ENCODE results near the gene LYST.

LYST gene

DNA sequence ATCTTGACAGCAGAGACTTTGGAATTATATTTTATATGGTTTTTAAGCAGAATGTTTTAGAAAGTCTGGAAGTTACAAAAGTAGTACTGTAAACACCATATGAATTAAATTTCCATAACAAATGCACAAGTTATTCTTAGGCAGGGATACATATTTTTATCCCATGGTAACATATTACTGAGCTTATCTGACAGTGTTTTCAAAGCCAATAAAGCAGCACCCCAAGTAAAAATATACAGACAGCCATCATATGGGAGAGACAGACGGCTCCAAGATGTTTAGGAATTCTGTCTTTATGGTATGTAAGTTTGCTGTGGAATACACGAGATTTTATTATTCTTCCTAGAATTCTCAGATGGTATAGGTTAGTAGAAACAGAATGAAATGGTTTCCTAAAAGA, 205.1 kb downstream of the LYST start:
- no peak for DNase-seq (ENCODE audit: low spot score)
- TF ChIP-seq, protein P1, sequence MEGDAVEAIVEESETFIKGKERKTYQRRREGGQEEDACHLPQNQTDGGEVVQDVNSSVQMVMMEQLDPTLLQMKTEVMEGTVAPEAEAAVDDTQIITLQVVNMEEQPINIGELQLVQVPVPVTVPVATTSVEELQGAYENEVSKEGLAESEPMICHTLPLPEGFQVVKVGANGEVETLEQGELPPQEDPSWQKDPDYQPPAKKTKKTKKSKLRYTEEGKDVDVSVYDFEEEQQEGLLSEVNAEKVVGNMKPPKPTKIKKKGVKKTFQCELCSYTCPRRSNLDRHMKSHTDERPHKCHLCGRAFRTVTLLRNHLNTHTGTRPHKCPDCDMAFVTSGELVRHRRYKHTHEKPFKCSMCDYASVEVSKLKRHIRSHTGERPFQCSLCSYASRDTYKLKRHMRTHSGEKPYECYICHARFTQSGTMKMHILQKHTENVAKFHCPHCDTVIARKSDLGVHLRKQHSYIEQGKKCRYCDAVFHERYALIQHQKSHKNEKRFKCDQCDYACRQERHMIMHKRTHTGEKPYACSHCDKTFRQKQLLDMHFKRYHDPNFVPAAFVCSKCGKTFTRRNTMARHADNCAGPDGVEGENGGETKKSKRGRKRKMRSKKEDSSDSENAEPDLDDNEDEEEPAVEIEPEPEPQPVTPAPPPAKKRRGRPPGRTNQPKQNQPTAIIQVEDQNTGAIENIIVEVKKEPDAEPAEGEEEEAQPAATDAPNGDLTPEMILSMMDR (IDR thresholded peaks at IDR 0.05; ENCODE audit: extremely low read depth, missing control alignments): no peak

DNA sequence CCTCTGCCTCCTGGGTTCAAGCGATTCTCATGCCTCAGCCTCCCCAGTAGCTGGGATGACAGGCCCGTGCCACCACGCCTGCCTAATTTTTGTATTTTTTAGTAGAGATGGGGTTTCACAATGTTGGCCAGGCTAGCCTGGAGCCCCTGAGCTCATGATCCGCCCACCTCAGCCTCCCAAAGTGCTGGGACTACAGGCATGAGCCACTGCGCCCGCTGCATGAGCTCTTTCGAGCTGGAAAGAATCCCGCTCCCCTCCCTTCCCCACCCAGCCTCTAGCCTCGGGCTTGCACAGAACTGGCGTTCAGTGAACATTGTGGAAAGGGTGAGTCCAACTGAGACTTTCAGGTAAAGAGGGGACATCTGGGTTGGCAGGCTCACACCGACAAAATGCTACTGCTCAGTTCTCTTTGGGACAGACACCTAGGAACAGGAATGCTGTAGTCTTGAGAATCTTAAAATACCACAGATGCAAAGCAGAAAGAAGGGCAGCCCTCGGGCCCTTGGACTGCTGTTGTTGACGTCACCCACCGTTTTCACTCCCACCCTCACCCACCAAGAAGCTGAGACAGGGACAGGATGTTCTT, 207.4 kb downstream of the LYST start:
- DNase-seq (ENCODE audit: low spot score): no peak
- TF ChIP-seq, protein P1 (IDR thresholded peaks at IDR 0.05; ENCODE audit: extremely low read depth, missing control alignments): no peak

DNA sequence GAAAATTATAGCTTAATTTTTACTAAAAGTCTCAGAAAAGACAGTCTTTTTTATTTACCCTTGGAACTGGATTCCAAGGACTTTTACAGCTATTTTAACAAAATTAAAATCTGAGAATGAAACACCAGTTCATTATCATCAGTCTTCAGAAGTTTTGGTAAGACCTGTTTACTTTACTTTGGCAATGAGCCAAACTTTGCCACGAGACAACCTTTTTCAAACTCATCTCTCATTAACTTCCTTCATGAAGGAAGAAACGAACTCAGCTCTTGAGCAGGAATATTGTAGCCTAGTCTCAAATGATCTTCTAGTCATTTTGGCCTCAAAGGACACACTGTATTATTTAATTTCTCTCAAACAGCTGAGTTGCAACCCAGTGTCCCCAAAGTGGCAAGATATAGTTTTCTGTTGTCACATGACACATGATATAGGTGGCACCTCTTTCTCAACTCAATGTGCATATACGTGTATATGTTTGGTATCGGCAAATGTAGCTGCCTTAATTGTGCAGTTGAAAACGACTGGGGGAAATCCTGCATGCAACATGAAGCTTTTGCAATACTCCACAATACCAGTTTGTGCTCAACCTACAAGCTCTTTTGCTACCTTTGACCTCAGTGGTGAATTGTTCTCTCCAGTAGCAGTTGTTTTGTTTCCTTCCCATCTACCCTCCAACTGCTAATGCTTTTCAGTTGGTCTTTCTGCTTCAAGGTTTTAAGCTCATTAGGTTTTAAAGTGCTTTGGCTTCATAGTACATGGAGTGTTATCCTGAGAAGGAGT, 208.8 kb downstream of the LYST start:
- TF ChIP-seq, protein P1 (IDR thresholded peaks at IDR 0.05; ENCODE audit: extremely low read depth, missing control alignments): no peak
- no peak for DNase-seq (ENCODE audit: low spot score)

DNA sequence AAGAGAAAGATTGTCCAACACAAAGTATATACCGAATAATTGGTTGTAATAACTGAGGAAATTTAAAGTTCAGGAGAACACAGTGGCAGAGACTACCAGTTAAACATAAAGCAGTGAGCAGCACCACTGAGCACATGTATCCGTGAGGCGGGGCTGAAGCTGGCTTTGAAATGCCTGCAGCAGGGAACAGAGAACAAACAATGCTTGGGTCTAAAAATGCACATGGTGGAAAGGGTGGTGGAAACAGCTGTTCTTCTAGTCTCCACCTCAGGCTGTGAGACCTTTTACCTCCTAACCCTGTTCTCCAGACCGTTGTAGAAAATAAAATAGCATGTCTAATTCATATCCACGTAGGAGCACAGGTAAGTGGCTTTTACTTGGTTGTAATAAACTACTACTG, 209.4 kb downstream of the LYST start:
- DNase-seq (ENCODE audit: low spot score): no peak
- TF ChIP-seq, protein P1 (IDR thresholded peaks at IDR 0.05; ENCODE audit: extremely low read depth, missing control alignments): no peak

DNA sequence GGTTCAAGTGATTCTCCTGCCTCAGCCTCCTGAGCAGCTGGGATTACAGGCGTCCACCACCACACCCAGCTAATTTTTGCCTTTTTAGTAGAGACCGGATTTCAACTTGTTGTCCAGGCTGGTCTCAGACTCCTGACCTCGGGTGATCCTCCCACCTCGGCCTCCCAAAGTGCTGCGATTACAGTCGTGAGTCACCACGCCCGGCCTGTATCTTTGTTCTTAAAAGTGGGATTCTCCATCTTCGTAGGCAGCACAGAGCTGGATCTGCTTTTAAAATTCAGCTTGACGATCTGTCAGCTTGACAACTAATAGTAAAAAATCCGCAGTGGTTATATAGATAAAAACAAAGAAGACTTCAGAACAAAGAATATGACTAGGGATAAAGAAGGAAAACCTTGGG, 214.3 kb downstream of the LYST start:
- TF ChIP-seq, protein P1 (IDR thresholded peaks at IDR 0.05; ENCODE audit: extremely low read depth, missing control alignments): no peak

DNA sequence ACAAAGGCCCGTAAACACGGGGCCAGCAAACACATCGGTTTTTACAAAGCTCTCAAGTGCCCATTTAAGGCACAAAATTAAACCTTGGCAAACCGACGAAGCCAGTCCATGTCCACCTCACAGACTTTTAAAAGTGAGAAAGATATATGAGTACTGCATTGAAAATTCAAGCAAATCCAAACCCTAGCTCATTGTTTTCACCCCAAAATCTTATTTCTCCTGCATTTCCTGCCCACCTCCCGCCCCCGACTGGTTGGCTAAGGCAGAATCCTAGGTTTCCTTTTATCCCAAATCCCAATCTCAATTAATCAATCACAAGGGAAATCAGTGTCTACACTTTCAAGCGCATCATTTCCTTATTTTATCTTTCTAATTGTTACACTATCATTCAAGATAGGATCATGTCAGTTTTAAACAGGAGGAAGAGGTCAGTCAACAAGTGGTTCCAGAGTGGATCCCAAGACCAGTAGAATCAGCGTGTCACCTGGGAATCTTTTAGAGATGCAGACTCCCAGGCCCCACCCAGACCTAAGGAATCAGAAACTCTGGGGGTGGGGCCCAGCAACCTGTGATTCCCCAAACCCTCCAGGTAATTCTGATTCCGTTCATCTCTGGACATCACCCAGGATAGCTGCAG, 215.4 kb downstream of the LYST start:
- no peak for DNase-seq (ENCODE audit: low spot score)
- TF ChIP-seq, protein P1 (IDR thresholded peaks at IDR 0.05; ENCODE audit: extremely low read depth, missing control alignments): no peak

More for the DNA sequence above, 214.3 kb downstream of the LYST start:
- no peak for DNase-seq (ENCODE audit: low spot score)

All from GM20000 (cell line).